ENCODE results near the gene CLMP.

DNA sequence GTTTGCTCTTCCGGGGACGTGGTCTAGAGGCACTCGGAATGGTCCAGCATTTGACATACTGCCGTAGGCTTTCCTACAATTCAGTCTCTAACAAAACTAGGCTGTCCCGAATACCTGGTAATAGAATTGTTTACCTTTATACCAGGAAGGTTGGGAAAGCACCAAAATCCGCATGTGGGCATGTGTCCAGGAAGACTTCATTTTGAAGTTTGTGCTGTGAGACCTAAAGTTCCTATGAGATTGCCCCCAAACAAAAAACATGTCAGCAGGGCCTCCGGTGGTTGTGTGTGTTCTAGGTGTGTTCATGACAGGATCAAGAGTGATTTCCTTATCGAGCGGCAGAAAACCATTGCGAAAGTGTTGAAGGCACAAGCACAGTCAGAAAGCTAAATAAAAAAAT lies 159.2 kb downstream of the CLMP start:
- TF ChIP-seq BCL6 (CRISPR knock-in tag; IDR thresholded peaks at IDR 0.05): no peak
- TF ChIP-seq CC2D1A (IDR thresholded peaks at IDR 0.05): no peak

Data from K562 (cell line).